Ovary (tissue), 3 donors: Measurements from ENCODE around the gene CHRM5.

Source experiments
- POLR2A ChIP-seq: fragments of 450-650 bp; IDR thresholded peaks from one replicate; pipeline ENCODE4 v1.6.1; 2017; ENCODE audit warnings: antibody characterized with exemption, mild to moderate bottlenecking, moderate library complexity
- TF ChIP-seq, protein P1 (sequence below), 3 donors: fragments of 450-650 bp in 2 of 3; fragments of 200-600 bp in 1 of 3; IDR thresholded peaks; one replicate each; pipeline versions ENCODE4 v1.5.1 to v1.8.0; 2016 to 2022; ENCODE audit warnings: antibody characterized with exemption in 3 of 3, mild to moderate bottlenecking in 1 of 3
- donor health status: DM: no; HTN: no; CAD: no.

DNA sequence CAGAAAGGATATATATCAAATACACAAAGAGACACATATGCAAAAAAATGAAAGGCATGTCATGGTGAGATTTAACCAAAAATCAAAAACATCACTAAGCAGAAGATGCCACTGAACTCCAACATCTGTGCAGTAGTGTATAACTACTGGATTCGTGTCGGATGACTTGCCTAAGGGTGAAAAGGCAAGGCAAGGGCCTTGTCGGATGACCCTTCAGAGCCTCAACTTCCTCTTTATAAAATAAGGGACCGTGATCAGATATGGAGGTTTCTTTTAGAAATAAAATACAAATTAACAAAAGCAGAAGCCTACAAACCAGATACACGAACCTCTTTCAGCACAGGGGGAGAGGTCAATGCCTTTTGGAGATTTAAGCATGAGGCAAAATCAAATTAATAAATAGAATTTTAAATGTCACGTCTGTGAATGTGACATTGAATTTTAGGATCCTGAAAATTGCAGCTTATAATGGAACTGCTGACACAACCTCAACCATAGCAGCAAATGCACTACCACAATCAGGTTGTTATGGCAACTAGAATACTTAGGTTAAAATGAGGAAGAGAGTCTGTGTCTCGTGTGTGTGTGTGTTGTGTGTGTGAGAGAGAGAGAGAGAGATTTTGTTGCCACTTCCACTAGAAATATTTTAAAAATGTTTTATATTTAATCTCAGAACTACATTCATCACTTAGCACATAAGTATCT is 8.3 kb upstream of the CHRM5 start:
- TF ChIP-seq, protein P1, sequence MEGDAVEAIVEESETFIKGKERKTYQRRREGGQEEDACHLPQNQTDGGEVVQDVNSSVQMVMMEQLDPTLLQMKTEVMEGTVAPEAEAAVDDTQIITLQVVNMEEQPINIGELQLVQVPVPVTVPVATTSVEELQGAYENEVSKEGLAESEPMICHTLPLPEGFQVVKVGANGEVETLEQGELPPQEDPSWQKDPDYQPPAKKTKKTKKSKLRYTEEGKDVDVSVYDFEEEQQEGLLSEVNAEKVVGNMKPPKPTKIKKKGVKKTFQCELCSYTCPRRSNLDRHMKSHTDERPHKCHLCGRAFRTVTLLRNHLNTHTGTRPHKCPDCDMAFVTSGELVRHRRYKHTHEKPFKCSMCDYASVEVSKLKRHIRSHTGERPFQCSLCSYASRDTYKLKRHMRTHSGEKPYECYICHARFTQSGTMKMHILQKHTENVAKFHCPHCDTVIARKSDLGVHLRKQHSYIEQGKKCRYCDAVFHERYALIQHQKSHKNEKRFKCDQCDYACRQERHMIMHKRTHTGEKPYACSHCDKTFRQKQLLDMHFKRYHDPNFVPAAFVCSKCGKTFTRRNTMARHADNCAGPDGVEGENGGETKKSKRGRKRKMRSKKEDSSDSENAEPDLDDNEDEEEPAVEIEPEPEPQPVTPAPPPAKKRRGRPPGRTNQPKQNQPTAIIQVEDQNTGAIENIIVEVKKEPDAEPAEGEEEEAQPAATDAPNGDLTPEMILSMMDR (IDR thresholded peaks at IDR 0.05): no peak
- TF ChIP-seq POLR2A: no peak
